ENCODE data around the gene USP7.

Gene USP7

DNA sequence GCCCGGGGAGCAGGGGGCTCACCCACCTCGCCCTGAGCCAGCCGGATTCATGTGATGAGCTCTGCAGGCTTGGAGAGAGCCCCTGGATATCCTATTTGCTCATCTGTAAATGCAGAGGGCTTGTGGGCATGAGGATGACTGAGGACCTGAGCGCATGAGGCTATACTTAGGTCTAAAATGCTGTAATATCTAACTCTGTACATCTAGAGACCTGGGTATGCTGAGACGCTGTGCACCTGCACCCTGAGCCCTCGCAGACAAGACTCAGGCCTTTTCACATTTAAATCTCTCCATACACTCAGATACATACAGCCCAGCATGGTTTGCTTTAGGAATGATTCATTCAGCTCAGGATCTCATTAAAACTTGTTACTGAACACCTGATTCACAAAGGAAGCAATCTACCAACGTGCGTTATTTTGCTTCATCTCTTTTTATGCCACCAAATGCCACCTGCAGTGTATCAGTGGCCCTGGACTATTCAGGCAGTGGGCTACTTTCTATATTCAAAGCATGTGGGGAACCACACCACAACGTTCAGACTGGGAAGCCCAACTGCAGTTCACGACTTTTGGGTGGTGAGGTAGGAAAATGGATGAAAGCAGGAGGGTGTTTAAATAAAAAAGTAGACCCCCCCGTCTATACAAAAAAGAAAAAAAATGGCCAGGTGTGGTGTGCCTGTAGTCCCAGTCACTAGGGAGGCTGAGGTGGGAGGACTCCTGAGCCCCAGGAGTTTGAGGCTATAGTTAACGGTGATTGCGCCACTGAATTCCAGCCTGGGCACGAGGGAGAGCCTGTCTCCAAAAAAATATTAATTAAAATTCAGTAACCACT is 12.0 kb downstream of the USP7 start:
- no peak for DNase-seq

DNA sequence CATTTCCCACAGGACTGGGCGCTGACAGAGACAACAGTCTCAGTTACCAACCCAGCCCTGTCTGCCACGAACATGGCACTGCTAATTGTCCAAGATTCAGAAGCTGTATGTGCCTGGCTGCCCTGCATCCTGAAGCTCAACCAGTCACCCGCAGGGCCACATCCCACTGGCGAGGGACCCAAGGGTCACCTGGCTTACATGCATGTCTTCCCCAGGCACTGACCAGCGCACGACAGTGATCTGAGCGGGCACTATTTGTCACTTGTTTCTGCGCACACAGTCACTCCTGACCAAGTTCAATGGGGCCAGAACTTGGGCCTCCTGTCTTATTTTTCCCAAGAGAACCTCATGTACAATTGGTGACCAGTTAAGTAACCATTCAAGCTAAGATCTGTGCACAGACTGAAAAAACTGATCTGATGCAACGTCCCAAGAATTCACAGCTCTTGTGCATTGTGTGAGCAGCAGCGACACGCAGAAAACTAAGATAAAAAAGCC is 13.1 kb downstream of the USP7 start:
- no peak for DNase-seq

DNA sequence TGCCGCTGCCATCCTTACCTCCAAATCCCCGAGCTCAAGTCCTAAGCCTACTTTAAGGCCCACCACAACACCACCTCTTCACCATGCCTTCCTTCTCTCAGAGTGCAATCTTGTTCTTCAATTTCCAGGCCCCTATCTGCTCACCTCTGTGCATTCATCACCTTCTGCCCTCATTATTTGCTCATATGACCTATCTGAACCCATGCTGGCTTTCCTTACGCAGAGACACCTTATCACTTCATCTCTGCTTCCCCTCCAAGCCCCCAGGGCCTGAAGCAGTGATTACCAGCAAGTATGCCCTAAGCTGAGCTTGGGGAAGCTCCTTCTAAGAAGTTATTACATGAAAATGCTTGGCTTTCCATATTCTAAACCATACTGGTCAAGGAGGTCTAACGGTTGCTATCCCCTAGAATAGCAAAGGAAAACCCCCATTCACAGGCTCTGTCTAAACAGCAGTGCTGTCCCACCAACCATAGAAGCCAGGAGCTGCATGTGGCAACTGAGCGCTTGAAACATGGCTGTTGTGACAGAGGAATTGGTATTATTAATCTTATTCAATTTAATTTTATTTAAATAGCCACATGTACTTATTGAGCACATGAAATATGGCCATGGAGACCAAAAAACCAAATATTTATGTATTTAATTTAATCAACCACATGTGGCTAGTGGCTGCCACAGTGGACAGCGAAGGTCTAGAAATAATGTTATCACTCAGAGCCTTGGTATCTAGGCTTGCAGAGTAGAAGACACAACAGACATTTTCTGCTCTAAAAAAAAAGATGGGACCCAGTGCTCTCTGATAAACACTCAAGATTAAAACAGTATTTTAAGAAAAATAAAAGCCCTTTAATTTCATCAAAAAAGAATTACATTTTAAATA is 13.9 kb downstream of the USP7 start:
- DNase-seq = no peak

DNA sequence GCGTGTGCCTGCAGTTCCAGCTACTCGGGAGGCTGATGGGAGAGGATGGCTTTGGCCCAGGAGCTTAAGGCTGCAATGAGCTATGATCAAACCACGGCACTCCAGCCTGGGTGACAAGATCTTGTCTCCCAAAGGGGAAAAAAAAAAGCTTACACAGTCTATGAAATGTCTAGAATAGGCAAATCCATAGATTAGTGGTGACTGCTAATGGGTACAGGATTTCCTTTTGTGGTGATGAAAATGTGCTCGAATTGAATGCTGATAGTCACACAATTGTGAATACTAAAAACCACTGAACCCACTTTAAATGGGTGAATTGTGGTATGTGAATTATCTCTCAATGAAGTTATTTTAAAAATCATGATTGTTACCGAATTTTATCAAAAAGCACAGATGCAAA is 14.9 kb downstream of the USP7 start:
- no peak for DNase-seq

DNA sequence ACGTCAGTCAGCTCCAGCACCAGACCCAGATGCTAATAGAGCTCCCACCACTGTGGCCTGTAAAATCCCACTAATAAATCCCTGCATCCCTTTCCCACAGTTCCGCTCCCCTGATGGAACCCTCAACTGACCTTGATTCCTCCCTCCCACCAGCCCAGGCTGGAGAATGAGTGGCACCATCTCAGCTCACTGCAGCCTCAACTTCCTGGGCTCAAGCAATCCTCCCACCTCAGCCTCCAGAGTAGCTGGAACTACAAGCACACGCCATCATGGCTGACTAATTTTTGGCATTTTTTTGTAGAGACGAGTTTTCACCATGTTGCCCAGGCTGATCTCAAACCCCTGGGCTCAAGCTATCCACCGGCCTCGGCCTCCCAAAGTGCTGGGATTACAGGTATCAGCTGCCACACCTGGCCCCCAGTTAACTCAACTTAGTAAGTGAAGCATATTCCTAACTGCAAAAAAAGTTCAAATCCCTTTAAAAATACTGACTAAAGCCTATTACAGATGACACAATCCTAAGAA is 15.6 kb downstream of the USP7 start:
- no peak for DNase-seq

DNA sequence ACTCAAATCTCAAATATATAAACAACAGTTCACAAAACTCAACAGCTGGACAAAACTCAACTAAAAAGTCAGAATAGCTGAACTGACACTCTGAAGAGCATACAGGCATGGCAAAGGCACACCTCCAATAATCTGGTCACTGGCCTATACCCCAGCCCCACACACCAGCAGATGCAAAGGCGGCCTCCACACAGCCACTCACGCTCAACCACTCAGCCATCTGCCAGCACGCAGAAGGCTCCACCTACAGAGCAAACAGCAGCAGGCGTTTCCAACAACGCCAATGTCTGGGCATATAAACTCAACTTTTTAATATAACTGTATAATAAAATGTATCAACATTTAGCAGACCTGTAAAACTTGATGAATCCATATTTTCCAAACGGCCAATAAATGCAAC is 17.2 kb downstream of the USP7 start:
- no peak for DNase-seq

DNA sequence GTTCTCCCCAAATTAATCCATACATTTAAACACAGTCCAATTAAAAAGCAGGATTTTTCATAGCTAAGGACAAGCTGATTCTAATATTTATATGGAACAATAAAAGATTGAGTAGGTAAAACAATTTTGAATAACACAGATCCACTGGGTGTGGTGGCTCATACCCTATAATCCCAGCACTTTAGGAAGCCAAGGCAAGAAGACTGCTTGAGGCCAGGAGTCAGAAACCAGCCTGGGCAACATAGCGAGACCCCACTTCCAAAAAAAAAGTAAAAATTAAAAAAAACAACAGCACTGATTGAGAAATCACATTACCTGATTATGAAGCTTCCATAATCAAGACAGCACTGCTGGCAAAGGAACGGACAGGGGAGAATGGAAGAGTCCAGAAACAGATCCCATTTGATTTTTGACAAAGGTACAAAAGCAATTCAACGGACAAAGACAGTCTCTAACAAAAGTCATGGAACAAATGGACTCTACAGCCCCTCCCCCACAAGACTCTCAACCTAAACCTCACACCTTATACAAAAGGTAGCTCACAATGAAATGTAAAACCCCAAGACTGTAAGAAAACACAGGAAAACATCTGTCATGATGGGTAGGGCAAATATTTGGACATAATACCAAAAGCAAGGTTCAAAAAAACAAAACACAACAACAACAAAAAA is 17.9 kb downstream of the USP7 start:
- DNase-seq = no peak

DNA sequence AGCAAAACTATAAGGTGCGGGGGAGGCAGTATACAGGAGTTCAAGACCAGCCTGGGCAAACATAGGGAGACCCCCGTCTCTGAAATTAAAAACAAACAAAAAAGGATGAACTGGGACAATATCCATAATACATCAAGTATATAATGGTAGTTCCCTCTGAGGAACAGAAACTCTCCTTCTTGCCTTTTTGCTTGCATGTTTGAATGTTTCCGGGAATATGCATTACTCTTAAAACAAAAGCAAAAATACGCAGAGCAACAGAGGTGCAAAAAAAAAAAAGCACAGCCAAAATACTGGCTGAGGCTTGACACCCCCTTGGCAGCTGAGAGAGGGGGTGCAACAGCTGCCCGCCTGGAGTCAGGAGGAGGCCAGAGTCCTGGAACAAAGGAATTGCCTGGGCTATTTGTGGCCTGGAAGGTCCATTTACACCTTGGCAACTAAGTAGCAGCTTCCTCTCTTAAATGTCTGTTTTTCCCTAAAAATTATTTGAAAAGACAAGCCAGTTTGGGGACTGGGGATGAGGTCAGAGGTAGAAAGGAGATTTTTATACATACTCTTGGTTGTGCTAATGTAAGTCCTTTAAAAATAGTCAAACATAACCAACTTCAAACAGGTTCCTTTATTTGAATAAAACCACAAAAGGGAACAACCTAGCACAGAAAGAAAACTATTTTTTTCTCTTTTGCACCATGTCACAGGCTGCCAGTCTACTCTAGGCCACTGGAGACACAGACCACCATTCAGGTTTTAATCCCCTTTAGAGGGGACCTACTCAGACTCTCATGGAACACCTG is 19.5 kb downstream of the USP7 start:
- DNase-seq = no peak

DNA sequence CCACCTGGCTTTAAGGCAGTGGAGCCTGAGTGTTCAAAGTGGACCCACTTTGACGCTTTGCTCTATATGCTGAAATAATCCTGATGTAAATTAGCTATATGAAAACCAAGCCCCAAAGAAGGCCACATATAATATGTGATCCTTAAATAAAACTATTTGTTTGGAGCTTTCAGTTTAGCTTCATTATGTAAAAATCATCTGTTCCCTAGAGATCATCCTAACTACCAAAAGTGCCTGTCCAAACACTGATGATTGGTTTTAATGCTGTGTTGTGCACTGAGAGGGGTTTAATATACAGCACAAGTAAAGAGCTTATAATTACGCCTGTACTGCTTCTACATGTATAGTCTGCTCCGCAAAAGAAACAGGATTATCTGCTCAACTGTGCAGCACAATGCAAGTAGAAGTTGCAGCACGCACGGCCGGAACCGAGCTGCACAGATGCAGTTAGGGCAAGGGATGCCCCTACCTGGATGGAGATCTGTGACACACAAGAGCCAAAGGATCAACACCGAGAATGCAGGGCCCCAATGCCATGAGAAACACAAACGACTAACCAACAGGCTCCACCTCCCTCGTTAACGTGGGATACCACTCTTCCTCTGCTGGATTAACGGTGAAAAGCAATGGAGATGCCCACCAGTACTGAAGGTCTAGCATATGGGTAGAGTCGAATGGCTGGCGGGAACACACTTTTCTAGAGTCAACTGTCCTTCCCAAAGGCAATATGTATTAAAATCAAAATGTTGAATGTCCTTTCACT is 20.5 kb downstream of the USP7 start:
- DNase-seq = no peak

DNA sequence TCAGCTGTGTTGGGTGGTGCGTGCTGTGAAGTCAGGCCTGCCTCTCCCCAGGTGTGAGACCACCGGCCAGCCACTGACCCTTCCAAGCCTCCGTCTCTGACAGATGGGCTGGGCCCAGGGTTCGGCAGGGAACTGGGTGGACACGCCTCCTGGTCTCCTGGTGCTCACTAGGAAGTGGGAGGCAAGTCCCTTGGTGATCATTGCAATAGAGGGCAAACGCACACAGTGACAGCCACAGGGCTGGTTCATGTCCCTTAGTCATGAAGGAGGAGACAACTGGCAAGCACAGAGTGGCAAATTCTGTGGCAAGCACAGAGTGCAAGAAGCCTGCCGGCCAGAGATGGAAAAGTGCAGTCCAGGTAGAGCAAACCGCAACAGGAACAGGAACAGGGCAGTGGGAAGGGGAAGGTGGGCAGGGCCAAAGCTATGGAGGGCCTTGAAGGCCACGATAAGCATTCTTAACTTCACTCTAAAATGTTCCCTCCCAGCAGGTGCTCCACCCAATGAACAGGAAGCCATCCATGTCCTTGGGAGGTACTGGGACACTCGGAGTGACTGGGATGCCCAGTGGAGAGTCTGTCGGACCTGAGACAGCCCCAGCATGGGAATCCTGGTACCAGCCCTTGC is 21.9 kb downstream of the USP7 start:
- no peak for DNase-seq

DNA sequence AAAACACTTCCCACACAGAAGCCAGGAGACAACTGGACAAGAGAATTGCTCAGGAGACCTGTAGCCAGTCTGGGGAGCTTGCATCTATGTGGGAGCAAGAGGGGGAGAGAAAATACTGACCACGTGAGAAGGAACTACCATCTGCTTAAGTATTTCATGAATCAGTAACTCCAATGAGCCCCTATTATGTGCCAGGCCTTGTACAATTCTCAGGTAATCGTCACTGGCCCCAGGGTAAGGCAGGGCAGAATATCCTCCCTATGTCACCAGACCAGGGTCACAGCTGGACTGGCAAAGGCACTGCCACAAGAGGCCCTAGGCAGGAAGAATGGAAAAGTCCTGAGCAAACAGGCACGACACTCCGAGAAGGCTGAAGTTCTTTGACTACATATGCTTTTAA is 25.9 kb downstream of the USP7 start:
- no peak for DNase-seq

DNA sequence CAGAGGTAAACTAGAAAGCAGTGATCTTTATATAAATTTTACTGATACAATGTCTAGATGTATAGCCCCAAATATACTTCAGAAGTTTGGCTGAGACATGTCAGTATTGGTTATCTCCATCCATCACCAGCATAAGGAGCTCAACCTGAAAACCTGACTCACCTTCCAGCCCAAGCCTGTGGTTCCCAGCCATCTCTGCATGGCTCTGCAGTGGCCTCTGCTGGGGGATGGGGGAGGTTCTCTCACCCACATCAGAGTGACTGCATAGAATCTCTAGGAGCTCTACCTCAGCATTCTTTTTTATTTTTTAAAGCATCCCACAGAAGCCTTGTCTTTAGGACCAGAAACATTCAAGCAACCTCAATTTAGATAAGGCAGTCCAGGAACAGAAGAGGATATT is 27.3 kb downstream of the USP7 start:
- peak; percentile 78 for DNase-seq

DNA sequence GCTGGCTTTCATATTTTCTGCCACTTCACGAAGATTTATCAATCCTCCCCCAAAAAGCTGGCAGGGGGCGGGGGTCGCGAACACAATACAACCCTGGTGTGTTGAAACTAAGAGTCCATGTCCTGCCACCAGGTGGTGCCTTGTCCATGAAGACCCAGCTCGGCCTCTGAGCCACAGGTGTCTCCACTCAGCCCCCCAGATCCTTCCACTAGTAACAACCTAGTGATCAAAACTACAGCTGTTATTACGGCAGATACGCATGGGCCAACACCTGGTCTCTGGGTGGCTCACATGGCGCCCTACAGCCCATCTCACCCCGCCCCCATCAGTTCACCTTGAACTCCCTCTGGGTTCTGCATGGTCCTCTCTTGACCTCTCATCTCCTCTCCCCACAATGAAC is 27.7 kb downstream of the USP7 start:
- DNase-seq = no peak

DNA sequence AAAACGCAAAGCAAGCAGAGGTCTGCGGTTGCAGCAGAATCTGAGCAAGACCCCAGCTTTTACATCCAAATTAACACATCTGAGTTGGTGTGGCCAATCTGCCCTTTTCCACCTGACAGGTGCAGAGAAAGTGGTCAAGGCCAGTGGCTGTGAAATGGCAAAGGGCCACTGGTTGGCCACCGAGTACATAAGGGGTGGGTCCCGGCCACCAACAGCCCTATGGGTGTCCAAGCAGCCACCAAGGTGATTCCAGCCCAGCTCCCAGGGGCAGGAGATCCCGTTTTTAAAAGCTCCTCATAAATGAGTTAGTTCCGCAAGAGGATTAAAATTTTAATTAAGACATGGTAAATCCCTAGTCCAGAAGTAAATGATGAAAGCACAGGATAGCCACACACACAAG is 29.1 kb downstream of the USP7 start:
- no peak for DNase-seq

DNA sequence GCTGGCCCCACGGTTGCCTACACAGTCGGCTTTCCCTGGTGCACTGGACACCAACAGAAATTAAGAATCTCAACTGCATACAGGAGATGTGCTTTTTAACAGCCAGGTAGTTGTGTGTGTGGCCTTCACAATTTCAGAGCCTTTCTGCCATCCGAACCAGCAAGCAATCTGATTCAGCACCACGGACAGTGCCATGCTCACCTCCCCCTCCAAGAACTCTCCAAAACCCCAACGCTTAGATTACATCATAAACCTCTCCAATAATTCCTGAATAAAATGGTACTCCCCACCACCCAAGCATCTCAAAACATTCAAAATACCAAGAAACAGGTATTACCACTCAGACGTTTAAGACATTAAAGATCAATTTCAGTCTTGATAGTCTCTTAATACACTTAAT is 31.8 kb downstream of the USP7 start:
- DNase-seq = peak; percentile 56

DNA sequence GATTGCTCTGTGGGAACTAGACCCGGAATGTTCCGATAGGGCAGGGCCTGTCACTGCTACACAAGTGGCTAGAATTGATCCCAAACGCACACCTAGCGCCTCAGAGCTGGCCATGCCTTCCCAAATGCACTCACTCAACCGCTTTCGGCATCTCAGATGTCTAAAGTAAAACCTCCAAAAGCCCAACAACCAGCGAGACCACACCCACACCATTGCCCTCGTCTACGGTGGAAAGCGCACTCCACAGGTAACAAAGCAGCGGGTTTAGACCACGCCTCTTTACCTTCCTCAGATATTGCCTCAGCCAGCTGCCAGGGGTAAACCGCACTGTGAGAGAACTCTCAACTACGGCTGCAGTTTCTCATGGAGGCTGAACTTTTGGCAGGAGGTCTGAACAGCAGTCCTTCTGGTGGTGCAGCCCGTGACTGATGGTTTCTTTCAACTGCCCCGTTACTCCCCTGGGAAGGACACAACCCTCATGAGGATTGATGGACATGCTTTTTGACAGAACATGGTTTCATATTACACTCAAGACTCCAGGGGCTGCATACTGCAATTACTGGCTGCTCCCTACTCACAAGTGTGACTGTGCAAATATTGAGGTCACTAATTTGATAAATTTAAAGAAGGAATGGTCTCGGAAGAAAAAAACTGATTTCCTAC is 34.5 kb downstream of the USP7 start:
- no peak for DNase-seq

DNA sequence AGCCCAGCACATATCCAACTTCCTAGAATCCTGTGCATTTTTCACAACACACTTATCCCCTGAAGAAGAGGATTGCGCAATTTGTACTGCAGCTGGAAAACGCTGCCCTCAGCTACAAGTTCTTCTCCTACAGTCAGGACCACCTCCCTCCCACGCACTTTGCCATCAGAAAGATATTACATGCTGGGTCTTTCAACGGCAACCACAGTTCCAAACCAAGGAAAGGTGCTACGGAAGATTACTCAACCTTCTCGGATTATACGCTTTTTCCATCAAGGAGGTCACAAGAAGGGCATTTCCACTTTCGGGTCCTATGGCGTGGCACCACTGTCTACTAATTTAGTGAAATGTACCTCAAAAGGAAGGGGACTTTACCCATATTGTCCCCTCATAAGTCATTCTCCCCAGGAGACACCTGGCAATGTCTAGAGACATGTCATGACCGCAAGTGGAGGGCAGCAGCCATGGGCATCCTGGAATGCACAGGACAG is 35.2 kb downstream of the USP7 start:
- DNase-seq = no peak

DNA sequence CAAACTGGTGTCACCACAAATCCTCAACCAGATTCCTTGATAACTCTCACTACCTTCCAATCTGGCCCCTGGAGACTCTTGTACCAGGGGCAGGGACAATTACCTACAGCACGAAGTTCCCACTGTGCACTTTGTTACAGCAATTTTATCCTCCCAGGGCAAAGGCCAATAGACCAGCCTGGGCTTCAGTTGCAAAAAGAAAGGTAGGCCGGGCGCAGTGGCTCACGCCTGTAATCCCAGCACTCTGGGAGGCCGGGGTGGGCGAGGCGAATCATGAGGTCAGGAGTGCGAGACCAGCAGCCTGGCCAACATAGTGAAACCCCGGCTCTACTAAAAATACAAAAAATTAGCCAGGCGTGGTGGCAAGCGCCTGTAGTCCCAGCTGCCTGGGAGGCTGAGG is 36.9 kb downstream of the USP7 start:
- no peak for DNase-seq

DNA sequence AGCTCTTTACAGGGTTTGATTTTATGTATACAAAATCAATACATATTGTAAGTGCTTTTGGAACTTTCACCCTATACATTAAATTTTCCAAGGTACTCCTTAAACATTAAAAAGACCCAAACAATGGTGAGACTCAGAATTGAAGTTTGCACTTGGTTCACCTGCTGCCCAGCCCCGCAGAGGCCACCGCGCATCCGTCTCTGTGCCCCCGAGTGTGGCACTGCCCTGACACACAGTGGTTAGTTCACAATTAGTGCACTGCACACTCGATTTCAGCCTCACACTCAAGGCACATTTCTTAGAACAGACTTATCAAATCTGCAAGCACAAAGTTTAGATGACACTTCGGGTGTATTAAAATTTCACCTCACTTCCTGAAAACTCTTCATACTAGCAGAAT is 38.3 kb downstream of the USP7 start:
- no peak for DNase-seq

DNA sequence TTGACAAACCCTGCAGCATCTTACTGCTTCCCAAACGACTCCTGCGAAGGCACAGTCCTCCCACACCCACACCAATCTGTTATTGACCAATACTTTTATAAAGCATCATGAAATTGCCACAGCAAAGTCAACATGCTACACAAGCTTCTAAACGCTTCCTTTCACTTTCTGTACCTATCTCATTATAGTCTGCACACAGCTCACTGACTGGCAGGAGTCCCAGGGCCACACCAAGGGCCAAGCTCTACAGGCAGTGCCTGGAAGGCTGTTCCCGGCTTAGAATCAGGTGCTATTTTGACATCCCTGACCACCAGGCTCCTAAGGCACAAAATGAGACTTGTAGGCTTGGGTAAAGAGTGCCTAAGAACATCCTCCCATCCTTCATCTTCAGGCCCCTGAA is 39.5 kb downstream of the USP7 start:
- no peak for DNase-seq

Measured in activated T-cell treated with anti-CD3 and anti-CD28 coated beads, Interleukin-2, amount 50 U/mL, for 1 hour (primary cell).